NCI-H226 (cell line): ENCODE results near the gene UTP15.

ENCODE experiments used
- DNase-seq: peaks from one replicate; pipeline ENCODE4 v3.0.0-alpha.2; 2015

The UTP15 gene, protein sequence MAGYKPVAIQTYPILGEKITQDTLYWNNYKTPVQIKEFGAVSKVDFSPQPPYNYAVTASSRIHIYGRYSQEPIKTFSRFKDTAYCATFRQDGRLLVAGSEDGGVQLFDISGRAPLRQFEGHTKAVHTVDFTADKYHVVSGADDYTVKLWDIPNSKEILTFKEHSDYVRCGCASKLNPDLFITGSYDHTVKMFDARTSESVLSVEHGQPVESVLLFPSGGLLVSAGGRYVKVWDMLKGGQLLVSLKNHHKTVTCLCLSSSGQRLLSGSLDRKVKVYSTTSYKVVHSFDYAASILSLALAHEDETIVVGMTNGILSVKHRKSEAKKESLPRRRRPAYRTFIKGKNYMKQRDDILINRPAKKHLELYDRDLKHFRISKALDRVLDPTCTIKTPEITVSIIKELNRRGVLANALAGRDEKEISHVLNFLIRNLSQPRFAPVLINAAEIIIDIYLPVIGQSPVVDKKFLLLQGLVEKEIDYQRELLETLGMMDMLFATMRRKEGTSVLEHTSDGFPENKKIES

DNA sequence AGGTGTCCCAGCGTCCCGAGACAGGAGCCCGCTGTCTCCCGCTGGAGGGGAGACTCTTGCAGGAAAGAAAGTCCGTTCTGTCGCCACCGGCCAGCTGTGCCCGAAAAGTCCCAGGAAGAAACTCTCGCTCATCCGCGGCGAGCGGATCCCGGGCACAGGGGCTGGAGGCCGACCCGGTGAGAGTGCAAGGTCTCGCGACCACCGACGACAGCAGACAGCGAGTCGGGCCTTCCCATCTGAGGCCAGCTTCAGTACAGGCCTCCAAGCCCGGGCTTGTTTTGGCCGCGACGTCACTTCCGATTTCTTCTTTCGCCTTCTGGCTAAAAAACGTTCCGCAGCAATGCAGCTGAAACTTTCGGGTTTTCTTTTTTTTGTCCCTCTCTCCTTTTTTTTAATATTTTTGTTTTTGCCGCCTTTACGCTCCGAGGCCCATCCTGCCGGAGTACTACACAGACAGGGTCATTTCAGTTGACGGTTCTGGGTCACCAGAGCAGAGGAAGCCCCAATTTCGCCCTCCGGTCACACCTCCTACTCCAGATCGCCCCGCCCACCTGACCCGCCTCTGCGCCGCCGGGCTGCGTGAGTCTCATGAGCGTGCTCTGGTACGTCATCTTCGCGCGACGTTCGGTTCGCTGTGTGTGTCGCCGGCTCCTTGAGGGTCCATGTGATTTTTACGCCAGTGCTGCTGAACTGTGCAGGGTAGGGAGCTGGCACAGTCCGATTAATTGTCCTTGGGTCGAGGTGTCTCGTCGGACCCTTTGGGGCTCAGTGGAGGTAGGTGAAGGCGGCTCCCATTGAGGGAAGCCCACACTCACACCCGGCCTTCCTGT, at the start of gene UTP15, which contains the start of gene ANKRA2:
Gene UTP15 (plus strand): TSS at position 605 of the 830 bp plus-strand sequence. CDS start 1,602 bp downstream, outside the sequence.
Gene ANKRA2 (minus strand): TSS at position 501 of the 830 bp plus-strand sequence. CDS start 2,758 bp downstream, outside the sequence.
- DNase-seq: peak; percentile 97

DNA sequence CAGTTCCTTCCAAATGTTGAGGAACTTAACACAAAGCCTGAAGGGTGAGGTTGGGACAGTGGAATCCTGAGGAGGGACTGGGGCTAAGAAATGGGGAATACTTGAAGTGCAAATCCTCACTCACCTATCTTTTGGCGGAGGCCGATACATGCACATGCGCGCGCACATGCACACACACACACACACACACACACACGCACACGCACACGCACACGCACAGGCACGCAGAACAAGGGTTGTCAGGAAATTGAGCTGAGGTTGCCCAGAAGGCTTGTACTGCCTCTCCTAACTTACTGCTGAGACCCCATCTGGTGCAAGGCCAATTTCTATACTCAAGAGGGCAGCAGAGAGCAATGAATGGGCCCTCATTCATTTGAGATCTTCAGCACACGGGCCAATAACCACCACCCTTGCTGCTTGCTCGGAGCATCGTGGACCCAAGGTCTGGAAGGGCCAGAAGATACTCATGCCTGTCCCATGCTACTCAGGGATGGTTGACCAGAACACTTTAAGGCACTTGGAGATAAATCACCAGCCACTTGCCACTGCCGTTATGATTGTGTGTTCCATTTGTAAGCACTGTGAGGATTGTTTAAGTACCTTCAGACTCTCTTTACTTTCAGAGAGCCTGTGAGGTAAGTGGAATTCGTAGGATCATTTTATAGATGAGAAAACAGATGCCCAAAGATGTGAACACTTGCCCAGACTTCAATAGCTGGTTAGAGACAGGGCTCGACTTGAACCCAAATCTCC, 45.8 kb upstream of the UTP15 start:
- DNase-seq: peak; percentile 65

GRCh38 chr5:73522989-73523388, 42.6 kb upstream of the UTP15 start:
- no peak for DNase-seq

DNA sequence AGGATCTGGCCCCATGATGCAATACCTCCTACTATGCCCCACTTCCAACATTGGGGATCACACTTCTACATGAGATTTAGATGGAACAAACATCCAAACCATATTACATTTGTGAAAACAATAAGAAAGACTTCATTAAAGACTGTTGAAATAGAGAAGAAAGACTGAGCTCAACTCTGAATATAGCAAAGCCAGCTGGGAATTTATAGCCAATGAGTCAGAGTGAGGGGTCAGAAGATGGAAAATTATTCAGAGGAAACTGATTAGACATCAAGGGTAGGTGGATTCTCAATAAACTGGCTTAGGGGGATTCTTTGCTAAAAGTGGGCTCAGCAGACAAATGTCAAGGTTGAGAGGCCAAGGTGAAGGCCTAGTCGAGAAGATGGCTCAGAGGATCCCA, 41.7 kb upstream of the UTP15 start:
- no peak for DNase-seq

DNA sequence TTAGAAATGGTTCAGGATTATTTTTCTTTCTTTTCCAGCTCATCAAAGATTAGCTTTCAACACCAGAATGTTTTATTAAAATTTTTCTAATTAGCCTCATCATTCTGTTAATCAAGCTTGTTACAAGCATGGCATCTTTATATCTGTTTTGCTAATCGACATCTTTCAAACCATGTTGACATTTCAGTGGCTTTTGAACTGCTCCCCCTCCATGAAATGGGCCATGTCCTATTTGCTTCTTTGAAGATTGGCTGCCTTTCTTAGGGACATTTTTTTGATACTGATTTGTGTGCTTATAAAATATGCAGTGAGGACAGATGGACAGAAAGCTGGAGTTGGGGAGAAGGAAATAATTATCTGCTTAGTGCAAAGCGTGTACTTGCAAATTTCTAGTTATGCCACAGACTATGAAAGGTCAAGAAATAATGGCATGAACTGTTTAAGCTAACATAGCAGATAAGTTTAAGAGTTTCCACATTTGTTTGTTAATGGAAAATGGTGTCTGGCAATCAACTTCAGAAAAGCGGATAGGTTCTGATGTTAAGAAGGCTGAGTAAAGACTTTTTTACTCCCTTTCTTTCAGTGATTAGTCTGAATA, 39.8 kb upstream of the UTP15 start:
- no peak for DNase-seq

DNA sequence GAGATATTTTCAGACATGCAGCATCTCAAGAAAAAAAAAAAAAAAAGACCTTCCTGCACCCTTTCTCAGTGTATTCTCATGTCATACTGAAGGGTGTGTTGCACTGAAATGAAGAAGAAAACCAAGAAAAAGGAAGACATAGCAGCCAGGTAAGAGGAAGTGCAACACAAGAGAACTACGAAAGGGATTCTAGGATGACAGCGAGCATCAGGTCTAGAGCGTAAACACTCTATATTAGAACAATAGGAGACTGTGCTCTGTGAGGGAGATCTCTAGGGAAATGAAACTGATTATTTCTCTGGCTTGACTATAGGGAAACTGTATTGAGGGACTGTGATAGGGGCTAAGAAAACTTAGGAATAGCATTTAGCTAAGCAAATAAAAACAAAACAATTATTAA, 37.3 kb upstream of the UTP15 start:
- DNase-seq: no peak

- DNase-seq: no peak
Measured at GRCh38 chr5:73529081-73529480, 36.5 kb upstream of the UTP15 start.

DNA sequence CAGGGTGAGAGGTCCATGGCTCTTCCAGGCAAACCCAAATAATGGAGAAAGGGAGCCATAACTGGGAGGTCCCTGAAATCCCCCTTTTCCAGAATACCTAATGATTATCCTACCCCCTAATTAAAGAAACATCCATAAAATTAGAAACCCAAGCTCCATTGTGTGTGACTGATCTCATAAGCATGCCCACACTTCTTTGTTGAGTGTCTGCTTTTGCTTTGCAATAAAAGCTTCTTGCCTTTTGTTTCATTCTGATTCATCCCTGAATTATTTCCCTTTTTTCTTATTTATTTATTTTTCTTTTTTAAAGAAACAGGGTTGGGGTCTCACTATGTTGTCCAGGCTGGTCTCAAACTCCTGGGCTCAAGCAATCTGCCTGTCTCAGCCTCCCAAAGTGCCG, 34.2 kb upstream of the UTP15 start:
- DNase-seq: no peak

DNA sequence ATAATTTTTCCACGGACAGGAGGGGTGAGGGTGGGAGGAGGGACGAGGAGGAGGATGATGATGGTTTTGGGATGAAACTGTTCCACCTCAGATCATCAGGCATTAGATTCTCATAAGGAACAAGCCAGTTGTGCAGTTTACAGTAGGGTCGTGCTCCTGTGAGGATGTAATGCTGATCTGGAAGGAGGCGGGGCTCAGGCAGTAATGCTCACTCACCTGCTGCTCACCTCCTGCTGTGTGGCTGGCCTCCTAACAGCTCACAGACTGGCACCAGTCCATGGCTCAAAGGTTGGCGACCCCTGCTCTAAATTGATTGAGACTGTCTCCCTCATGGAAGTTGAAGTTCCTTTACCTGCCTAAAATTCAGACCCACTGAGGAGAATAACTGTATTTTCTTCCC, 33.3 kb upstream of the UTP15 start:
- no peak for DNase-seq

- DNase-seq: peak; percentile 14
Measured at GRCh38 chr5:73534011-73534644, 31.4 kb upstream of the UTP15 start.

GRCh38 chr5:73534971-73535370, 30.6 kb upstream of the UTP15 start:
- no peak for DNase-seq

DNA sequence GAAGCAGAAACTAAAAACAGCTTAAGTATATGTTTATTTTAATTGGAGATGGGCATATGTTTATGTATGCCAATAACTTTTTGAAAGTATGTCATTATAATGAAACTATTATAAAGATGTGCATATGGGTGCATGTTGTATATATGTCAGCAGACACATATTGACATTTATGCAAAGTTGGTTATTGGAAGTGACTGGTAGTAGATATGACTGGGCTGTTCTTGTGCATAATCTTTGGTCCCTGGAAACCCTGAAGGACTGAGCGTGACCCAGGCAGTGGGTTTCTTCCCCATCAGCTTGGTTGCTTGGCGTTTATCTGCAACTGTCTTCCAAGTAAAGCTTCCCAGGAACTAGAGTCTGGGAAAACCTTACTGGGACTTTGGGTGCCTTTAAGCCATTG, 25.8 kb upstream of the UTP15 start:
- no peak for DNase-seq

DNA sequence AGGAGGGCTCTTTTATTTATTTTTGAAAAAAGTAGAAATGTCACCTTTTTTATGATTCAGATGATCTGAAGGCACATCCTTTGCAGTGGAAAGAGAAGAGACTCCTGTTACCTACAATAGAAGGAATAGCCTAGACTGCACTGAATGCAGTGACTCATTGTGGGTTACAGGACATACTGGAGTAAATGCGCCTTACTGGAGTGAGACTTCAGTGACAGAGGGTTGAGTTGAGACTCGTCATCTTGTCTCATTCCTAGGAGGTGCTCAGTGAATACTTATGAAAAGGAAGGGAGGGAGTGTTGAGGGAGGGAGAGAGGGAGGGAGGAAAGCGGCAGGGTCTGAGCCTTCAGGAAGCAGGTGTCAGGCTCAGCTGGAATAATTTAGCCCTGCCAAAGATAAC, 25.4 kb upstream of the UTP15 start:
- peak; percentile 31 for DNase-seq

DNA sequence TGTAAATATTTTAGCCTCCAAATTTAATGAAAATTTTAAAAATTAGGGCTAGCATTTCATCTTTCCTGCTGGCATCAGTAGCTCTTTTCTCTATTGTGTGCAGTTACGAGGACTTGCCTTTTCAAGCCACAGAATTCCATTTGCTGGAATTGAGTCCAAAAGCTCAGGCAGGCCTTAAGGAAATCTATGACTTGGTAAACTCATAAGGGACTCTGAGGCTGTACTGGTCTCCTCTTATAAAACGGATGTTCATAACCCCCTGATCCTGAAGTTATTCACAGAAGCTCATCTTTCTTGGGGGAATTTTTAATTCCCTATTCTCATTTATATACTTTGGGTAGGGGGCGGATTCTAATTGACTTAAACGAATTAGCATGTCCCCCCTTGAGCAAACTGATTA, 23.5 kb upstream of the UTP15 start:
- DNase-seq: no peak

DNA sequence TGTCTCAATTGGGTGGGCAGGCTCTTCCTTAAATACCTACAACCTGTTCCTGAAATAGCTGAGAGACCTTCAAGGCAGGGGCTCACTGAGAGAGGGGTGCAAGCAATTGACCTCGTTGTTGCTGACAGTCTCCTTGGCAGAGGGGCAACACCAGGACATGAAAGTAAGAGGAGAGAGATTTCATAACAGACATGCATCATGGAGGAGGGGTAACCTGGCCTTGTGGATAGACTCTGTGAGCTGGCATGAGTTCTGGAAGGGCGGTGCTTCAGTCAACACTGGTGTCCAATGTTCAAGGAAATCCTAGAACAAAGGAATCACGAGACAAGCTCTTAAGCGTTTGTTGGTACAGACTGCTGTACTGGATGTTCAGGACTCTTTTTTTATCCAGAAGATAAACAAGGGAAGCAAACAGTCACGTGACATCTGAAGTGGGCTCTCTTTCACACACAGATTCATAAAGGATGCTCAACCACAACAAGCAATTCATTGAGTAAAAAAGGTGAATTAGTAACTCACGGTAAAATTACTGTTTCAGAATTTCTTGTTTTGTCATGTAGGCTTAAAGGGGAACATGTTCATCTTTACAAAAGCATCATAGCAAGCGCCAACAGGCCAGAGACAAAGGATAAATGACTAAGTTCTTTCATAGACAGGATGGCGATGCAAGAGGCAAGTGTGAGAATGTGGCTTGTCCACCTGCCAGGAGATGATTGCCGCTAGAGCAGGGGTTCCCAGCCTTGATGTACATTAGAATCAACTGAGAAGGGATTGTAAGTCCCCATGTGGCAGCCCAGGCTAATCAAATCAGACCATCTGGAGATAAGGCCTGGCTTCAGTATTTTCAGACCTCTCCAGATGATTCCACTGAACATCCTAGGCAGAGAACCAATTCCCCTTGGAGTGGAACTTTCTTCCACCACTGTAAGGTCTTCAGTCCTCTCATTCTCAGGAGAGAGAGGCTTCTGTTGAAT, 20.8 kb upstream of the UTP15 start:
- DNase-seq: no peak

- no peak for DNase-seq
Measured at GRCh38 chr5:73545403-73545779, 20.2 kb upstream of the UTP15 start.

GRCh38 chr5:73550016-73550415, 15.5 kb upstream of the UTP15 start:
- DNase-seq: no peak

DNA sequence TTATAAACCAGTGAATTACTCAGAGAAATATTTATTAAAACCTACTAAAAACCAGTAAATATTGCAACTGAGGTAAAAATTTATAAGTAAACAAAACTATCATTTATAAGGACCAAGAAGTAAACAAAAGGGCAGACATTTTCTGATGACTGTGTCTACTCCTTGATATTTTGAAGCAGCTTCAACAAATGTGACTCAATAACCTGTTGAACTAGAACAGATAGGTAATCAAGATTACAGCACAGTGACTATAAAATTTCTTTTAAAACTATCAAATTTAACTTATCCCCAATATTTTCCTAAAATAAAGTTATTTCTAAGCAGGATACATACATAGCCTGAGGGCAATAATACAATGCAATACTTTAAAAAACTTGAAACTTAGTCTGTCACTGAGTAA, 12.9 kb upstream of the UTP15 start:
- no peak for DNase-seq

- DNase-seq: no peak
Measured at GRCh38 chr5:73558950-73559349, 6.6 kb upstream of the UTP15 start.

DNA sequence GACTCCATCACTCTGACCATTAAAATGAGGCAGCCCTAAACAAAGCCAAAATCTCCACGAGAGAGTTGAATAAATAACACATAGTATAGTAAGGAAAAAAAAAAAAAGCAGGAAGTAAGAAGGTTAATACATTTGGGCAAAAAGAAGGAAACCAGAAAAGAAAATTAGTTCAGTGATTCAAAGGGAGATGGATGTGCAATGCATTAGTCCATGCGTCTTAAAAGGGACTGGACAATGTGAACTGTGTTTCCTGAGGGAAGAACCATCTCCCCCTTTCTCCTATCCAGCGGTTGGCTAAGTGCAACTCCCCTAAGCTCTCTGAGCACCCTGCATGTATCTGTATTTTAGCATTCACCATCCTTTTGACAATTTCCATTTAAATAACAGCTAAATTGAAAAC, 1.5 kb upstream of the UTP15 start:
- no peak for DNase-seq

GRCh38 chr5:73564675-73565074, 868 bp upstream of the UTP15 start:
- DNase-seq: no peak
